ENCODE measurements around the gene HCFC2. TPM values are rescaled to one million over a fixed set of nuclear protein-coding genes. Genes with fewer than 3 reads are reported as not detected.

The HCFC2 gene
- total RNA-seq, 2 experiments from 2014 or later, result 11.2 to 15.1 TPM

- Mint-ChIP-seq H3K36me3 (ENCODE audit: low read depth) (no peaks in the 10 kb centered on the region), H3K9me3 (no peaks in the 10 kb centered on the region), H3K4me1 (ENCODE audit: low read depth) (peaks cover 8% of the 10 kb centered on the region), H3K4me3 (no peak overlapping the region), H3K27ac (peak overlapping the region; percentile 7), H3K27me3 (peaks cover 1% of the 10 kb centered on the region)
- no peak overlapping the region for H3K4me3 ChIP-seq (ENCODE audit: low read length)
- H3K27ac ChIP-seq (ENCODE audit: low read depth in 1 of 2, low read length in 2 of 2), result no peak overlapping the region
- CTCF ChIA-PET, result no interaction called here
- no peak for TF ChIP-seq CTCF (IDR thresholded peaks at IDR 0.05)
- no peaks in the 10 kb centered on the region for H3K9me3 ChIP-seq (ENCODE audit: control insufficient read depth in 1 of 2, insufficient read depth in 1 of 2, low read length in 2 of 2)
- no peaks in the 10 kb centered on the region for H3K27me3 ChIP-seq (ENCODE audit: control insufficient read depth in 1 of 2, insufficient read depth in 2 of 2, low read length in 2 of 2)
- peaks cover 8% of the 10 kb centered on the region for H3K4me1 ChIP-seq (ENCODE audit: insufficient read depth, low read length)
- ATAC-seq (ENCODE audit: poor library complexity), result no peak
- no peaks in the 10 kb centered on the region for H3K36me3 ChIP-seq (ENCODE audit: insufficient read depth, low read length)
- DNase-seq, result no peak
- POLR2A ChIA-PET, result interaction anchor here (0.7 kb wide), 1 partner anchor 851 kb away, joined by 3 read pairs; no protein-coding TSS in a partner anchor
- intact Hi-C loops (cut with DNase I, micrococcal nuclease), result no loop called here
These were observed 90.5 kb downstream of the HCFC2 start for GRCh38 chr12:104154806-104155205.

Other genes with a start within 250 kb of the HCFC2 start
- 1 to 10 TPM; 3.5 to 4.0 TPM for gene NT5DC3, start 223.3 kb upstream of the HCFC2 start, total RNA-seq
- gene HSP90B1, start 134.1 kb upstream of the HCFC2 start, total RNA-seq, result 100 to 1,000 TPM; 201 to 212 TPM
- 10 to 100 TPM; 27.5 to 29.6 TPM for gene TDG, start 98.7 kb upstream of the HCFC2 start, total RNA-seq
- gene GLT8D2, start 14.3 kb upstream of the HCFC2 start, total RNA-seq, result not detected
- 10 to 100 TPM; 12.8 to 14.6 TPM for gene NFYB, start 73.7 kb downstream of the HCFC2 start, total RNA-seq
- gene TXNRD1, start 151.2 kb downstream of the HCFC2 start, total RNA-seq, result 10 to 100 TPM; 24.6 to 27.2 TPM
- gene EID3, start 239.2 kb downstream of the HCFC2 start, total RNA-seq, result 10 to 100 TPM; 13.5 to 14.3 TPM

All from CD4-positive, alpha-beta T cell (primary cell).